Epithelial cell of esophagus (primary cell): ENCODE results near the gene MOB2.
A peak's percentile ranks its signal among the peaks of the same experiment; 100 is the strongest.

ENCODE experiments used
- DNase-seq: peaks from one replicate; pipeline ENCODE4 v3.0.0; 2010; ENCODE audit warnings: low read depth
- H3K4me3 ChIP-seq: 2 replicates; pipeline ENCODE4 v1.5.1; 2011; ENCODE audit warnings: mild to moderate bottlenecking, low read length, control low read depth
- TF ChIP-seq, protein P1 (sequence below): IDR thresholded peaks from 2 replicates; pipeline ENCODE4 v1.5.1; 2011; ENCODE audit warnings: low read depth, mild to moderate bottlenecking, low read length, control low read depth, inconsistent platforms; ENCODE audit not compliant: insufficient read depth; ENCODE audit errors: missing control alignments

Gene MOB2, protein sequence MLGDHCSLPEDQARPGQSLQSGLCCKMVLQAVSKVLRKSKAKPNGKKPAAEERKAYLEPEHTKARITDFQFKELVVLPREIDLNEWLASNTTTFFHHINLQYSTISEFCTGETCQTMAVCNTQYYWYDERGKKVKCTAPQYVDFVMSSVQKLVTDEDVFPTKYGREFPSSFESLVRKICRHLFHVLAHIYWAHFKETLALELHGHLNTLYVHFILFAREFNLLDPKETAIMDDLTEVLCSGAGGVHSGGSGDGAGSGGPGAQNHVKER

DNA sequence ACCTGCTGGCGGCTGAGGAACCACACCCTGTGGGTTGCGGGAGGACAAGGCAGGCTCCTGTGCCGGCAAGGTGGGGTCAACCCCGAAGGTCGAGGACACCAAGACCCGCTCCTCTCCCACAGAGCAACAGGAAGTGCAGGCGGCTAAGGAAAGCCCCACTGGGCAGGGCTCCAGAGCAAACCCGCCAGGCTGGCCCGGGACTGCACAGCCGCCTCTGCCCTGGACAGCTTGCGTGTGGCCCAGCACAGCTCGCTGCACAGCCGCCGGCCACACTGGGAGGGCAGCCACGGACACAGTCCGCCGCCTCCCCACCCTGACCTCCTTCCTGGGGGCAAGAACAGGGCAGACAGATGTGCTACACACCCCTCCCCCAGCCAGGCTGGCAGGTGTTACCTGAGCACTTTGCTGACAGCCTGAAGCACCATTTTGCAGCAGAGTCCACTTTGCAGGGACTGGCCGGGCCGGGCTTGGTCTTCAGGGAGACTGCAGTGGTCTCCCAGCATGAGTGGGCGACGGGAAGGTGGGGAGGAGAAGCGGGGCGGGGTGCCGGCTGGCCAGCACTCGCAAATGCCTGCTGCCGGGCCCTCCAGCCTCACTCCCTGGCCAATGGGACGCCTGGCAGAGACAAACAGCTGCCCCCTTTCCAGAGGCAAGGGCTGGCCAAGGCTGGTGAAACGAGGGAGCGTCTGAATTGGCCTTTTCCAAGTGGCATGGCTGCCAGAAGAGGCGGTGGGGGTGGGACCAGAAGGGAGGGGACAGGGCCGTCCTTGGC is at the start of gene MOB2:
MOB2 (minus strand) TSS at position 726 of the 772 bp plus-strand sequence; CDS start at position 503, 223 bp downstream.
- no peak for DNase-seq

DNA sequence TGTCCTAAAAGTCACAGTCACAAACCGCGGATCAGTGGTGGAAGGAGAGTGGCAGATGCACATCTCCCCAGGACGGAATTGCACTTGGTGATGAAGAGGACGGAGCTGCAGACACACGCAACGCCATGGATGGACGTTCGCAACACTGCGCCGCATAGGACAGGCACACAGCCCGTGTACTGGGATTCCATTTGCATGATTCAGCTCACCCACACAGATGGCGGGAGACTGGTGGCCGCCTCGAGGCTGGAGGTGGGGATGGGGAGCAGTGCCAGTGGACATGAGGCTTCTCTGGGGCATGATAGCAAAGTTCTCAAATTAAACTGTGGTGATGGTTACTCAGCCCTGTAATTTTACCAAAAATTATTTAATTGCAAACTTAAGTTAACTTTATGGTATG is 48.1 kb upstream of the MOB2 start:
- no peak overlapping the region for H3K4me3 ChIP-seq
- TF ChIP-seq, protein P1, sequence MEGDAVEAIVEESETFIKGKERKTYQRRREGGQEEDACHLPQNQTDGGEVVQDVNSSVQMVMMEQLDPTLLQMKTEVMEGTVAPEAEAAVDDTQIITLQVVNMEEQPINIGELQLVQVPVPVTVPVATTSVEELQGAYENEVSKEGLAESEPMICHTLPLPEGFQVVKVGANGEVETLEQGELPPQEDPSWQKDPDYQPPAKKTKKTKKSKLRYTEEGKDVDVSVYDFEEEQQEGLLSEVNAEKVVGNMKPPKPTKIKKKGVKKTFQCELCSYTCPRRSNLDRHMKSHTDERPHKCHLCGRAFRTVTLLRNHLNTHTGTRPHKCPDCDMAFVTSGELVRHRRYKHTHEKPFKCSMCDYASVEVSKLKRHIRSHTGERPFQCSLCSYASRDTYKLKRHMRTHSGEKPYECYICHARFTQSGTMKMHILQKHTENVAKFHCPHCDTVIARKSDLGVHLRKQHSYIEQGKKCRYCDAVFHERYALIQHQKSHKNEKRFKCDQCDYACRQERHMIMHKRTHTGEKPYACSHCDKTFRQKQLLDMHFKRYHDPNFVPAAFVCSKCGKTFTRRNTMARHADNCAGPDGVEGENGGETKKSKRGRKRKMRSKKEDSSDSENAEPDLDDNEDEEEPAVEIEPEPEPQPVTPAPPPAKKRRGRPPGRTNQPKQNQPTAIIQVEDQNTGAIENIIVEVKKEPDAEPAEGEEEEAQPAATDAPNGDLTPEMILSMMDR = no peak
- no peak for DNase-seq

More for the DNA sequence above, at the start of gene MOB2:
- no peak within 1 kb of the TSS for H3K4me3 ChIP-seq
- TF ChIP-seq, protein P1 = no peak

DNA sequence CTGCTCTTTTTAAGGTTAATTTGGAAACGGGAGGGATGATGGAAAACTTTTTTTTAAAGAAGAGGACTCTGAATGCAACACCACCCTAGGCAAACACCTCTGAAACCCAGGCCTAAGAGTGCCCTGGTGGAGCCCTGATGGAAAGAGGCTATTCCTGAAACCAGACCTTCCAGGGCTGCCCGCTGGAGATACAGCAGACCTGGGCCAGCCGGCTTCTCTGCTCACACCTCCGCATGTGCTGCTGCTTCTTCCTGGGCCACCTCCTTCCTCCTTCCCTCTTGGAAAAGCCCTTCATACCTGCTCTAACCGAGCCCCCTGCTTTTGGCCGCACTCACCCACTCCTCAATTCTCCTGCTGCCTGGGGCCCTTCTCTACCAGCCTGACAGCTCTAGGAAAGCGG is 47.6 kb upstream of the MOB2 start:
- no peak overlapping the region for H3K4me3 ChIP-seq
- TF ChIP-seq, protein P1 = no peak
- no peak for DNase-seq

DNA sequence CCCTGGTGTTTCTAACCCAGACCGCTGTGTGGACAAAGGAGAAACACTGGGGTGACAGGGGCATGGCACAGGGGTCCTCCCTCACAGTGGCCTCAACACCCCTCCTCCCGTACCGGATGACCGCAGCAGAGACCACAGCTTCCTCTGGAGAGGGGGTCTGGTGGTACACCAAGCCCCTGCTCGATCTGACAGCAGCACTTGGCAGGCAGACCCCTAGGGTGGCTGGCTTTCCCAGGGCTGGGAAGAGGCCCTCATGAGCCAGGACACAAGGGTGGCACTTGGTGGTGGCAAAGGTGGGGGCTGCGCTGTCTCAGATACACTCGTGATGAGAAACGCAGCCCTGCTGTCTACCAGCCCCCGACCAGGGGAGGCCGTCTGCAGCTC is 46.8 kb upstream of the MOB2 start:
- DNase-seq = no peak
- TF ChIP-seq, protein P1 = no peak
- no peak overlapping the region for H3K4me3 ChIP-seq

DNA sequence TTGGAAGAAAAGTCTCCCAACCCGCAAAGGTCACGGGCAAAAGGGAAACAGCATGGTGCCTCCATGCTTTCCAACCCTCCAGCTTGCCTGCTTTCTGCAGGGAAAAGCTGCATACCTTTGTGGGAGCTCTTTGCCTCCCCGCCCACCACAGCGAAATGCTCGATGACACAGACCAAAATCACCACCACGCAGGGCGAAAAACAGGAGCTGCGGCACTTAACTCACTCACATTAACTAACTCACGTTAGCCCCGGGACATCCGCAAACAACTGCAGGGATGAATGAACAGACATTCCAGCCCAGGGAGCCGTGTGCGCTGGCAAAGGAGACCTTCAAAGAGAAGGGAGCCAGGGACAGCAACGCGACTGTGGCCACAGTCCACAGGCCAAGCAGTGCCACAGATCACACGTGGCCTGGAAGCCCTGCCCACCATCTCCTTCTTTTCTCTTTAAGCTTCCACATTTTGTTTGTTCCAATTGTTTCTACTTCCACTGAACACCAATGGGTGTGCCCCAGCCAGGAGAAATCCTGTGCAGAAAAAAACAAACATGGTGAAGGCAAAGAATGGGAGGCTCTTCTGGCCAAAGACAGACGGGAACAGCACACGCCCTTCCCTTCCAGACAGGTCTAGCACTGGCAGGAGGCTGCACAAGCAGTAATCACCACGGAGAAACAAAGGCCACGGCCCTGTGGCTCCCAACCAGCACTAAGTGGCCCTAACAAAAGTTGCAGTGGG is 46.2 kb upstream of the MOB2 start:
- no peak overlapping the region for H3K4me3 ChIP-seq
- TF ChIP-seq, protein P1 = no peak
- DNase-seq = peak; percentile 76

DNA sequence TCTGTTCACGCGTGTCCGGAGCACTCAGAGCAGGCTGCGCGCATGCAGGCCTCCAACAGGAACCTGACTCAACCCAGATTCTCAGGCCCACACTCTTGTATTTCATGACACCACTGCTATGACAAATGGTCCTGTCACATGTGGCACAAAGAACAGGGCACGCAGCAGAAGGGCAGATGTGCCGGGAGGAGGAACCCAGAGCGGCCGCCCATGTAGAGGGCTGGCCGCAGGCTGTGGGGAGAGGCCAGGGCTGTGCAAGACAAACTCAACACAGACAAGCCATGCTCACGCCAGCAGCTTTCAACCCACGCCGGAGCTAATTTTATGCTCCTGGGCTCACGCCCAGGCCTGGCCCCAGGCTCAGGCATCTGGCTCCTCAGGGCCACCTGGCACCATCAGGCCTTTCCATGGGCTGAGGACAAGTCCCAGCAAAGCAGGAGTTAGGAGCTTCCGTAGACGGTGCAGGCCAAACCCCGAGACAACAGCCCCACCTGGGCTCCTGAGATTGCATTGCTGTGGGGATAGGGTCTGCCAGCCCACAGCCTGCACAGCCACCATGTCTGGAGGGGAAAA is 45.5 kb upstream of the MOB2 start:
- TF ChIP-seq, protein P1 = peak; percentile 39
- no peak overlapping the region for H3K4me3 ChIP-seq
- DNase-seq = peak; percentile 85
